ENCODE data around the gene TRPT1. TPM values are rescaled to one million over a fixed set of nuclear protein-coding genes. Genes with fewer than 3 reads are reported as not detected.
A peak's percentile ranks its signal among the peaks of the same experiment; 100 is the strongest.

The TRPT1 gene
- total RNA-seq, 4 donors from 2014 or later: 48.4 to 62.2 (median 52.8) TPM

DNA sequence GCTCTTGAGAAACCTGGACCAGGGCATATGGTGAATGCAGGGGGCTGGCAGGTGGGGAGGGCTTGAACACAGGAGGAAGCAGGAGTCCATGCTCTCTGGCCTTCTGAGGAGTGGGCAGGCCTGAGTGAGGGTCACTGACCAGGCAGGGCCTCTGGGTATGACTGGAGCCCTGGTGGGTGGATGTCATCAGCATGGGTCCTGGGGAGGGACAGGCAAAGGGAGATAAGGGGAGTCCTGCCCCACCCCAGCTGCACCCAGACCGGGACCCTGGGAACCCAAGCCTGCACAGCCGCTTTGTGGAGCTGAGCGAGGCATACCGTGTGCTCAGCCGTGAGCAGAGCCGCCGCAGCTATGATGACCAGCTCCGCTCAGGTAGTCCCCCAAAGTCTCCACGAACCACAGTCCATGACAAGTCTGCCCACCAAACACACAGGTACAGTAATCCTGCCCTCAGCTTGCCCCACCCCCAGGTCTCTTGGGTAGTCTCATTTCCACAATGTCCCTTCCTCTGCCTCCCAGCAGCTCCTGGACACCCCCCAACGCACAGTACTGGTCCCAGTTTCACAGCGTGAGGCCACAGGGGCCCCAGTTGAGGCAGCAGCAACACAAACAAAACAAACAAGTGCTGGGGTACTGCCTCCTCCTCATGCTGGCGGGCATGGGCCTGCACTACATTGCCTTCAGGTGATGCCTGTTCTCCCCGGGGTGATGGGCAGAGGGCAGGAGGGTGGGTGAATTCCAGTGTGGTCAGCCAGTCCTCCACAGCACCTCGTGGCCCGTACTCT lies 6.4 kb upstream of the TRPT1 start:
- peaks cover 3% of the 10 kb centered on the region for H3K36me3 ChIP-seq
- no peaks in the 10 kb centered on the region for H3K27me3 ChIP-seq
- WGBS: 74% methylated on average over 15 of the region's 15 CpGs
- no peak overlapping the region for H3K4me3 ChIP-seq
- H3K4me1 ChIP-seq: peaks cover 82% of the 10 kb centered on the region
- no peaks in the 10 kb centered on the region for H3K9me3 ChIP-seq
- TF ChIP-seq POLR2A (IDR thresholded peaks at IDR 0.05) (no peak), EP300 (IDR thresholded peaks at IDR 0.05) (no peak), POLR2AphosphoS5 (IDR thresholded peaks at IDR 0.05) (no peak)
- TF ChIP-seq, protein P1, sequence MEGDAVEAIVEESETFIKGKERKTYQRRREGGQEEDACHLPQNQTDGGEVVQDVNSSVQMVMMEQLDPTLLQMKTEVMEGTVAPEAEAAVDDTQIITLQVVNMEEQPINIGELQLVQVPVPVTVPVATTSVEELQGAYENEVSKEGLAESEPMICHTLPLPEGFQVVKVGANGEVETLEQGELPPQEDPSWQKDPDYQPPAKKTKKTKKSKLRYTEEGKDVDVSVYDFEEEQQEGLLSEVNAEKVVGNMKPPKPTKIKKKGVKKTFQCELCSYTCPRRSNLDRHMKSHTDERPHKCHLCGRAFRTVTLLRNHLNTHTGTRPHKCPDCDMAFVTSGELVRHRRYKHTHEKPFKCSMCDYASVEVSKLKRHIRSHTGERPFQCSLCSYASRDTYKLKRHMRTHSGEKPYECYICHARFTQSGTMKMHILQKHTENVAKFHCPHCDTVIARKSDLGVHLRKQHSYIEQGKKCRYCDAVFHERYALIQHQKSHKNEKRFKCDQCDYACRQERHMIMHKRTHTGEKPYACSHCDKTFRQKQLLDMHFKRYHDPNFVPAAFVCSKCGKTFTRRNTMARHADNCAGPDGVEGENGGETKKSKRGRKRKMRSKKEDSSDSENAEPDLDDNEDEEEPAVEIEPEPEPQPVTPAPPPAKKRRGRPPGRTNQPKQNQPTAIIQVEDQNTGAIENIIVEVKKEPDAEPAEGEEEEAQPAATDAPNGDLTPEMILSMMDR (IDR thresholded peaks at IDR 0.05): no peak
- H3K27ac ChIP-seq: no peak overlapping the region
- DNase-seq (ENCODE audit: low spot score in 2 of 2): peak in 1 of 2 donors; percentile 68

DNA sequence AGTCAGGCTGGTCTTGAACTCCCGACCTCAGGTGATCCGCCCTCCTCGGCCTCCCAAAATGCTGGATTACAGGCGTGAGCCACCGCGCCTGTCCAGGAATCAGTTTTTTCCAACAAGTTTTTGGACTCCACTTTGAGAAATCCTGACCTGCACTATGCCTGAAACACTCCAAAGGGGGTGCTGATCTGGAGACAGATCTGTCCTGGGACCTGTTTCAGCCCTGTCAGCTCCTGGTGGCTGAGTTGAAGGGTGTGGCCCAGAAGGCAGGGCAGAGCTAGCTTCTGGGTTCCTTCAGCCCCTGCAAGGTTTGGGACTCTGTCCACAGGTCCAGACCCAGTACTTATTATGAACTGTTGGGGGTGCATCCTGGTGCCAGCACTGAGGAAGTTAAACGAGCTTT lies 5.6 kb upstream of the TRPT1 start:
- DNase-seq (ENCODE audit: low spot score in 2 of 2): no peak
- no peaks in the 10 kb centered on the region for H3K27me3 ChIP-seq
- TF ChIP-seq, protein P1 (IDR thresholded peaks at IDR 0.05): no peak
- TF ChIP-seq POLR2A (IDR thresholded peaks at IDR 0.05) (no peak), POLR2AphosphoS5 (IDR thresholded peaks at IDR 0.05) (no peak), EP300 (IDR thresholded peaks at IDR 0.05) (no peak)
- H3K9me3 ChIP-seq: no peaks in the 10 kb centered on the region
- H3K4me3 ChIP-seq: no peak overlapping the region
- 67% methylated on average over 1 of the region's 7 CpGs for whole genome bisulfite sequencing
- no peak overlapping the region for H3K27ac ChIP-seq
- peaks cover 84% of the 10 kb centered on the region for H3K4me1 ChIP-seq
- H3K36me3 ChIP-seq: no peaks in the 10 kb centered on the region

DNA sequence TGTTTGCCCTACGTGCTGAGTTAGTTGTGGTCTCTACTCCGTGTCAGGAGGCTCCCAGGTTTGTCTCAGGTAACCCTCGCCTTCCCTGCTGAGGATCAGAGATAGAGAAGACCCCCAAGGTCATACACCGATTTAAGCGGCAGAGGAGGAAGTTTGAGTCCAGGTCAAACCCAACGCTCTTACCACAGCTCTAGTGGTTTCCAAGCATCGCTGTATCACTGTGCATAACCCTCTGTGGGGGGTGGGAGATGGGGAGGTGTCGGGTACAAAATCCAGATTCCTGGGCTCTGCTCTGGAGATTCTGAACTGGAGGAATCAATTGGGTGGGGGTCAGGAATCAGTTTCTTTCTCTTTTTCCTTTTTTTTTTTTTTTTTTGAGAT lies 5.0 kb upstream of the TRPT1 start:
- H3K27me3 ChIP-seq: no peaks in the 10 kb centered on the region
- 13% methylated on average over 8 of the region's 8 CpGs for WGBS
- H3K4me1 ChIP-seq: peaks cover 82% of the 10 kb centered on the region
- DNase-seq (ENCODE audit: low spot score in 2 of 2): no peak
- TF ChIP-seq, protein P1 (IDR thresholded peaks at IDR 0.05): no peak
- TF ChIP-seq POLR2AphosphoS5 (IDR thresholded peaks at IDR 0.05) (no peak), POLR2A (IDR thresholded peaks at IDR 0.05) (no peak), EP300 (IDR thresholded peaks at IDR 0.05) (no peak)
- H3K27ac ChIP-seq: peak overlapping the region; percentile 90
- H3K9me3 ChIP-seq: no peaks in the 10 kb centered on the region
- peak overlapping the region; percentile 86 for H3K4me3 ChIP-seq
- H3K36me3 ChIP-seq: no peaks in the 10 kb centered on the region

DNA sequence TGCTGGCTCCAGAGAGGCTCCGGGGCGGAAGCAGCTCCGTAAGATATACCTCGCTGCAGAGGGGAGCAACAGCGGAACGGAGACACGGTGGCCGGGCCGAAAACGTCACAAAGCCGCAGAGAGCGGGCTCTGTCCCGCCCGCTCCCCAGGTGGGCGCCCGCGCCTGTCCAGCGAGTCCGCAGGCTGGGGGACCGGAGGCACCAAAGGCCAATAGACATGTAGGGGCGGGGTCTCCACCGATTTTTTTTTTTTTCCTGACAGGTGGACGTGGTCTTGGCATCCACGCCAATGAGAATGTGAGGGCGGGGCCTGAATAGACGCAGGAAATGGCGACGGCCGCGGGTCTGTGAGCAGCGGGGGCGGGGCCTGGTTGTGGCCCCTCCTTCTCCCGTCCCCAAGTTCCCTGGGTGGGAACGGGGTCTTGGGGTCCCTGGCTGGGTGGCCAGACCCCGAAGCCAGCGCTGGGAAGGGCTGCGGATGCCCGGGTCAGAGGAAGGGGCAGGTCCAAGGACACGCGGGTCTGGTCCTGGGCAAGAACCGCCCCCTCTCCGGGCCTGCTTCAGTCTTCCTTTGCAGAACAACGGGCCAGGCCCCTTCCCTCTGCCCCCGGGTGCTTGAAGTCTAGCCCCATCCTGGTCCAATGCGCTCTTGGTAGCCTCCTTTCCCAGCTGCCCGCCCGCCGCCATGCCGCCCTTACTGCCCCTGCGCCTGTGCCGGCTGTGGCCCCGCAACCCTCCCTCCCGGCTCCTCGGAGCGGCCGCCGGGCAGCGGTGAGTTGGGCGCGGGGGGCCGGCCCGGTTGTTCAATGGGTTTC lies 4.4 kb upstream of the TRPT1 start, which contains the start of gene DNAJC4:
Gene DNAJC4, plus strand, starts transcription at position 378 of the 814 bp plus-strand sequence. Its CDS starts 307 bp downstream, at position 685.
- Histone ChIP-seq H3K4me3 (peak within 1 kb of the TSS; percentile 86), H3K9me3 (no peaks in the 10 kb centered on the region), H3K36me3 (no peaks in the 10 kb centered on the region), H3K27me3 (no peaks in the 10 kb centered on the region), H3K27ac (peak within 1 kb of the TSS; percentile 90), H3K4me1 (peaks cover 81% of the 10 kb centered on the region)
- TF ChIP-seq, protein P1 (IDR thresholded peaks at IDR 0.05): no peak
- no peak for TF ChIP-seq POLR2AphosphoS5 (IDR thresholded peaks at IDR 0.05)
- no peak for TF ChIP-seq POLR2A (IDR thresholded peaks at IDR 0.05)
- no peak for TF ChIP-seq EP300 (IDR thresholded peaks at IDR 0.05)
- DNase-seq (ENCODE audit: low spot score in 2 of 2): peak; percentile 93 to 95
- WGBS: 2% methylated on average over 18 of the region's 62 CpGs

DNA sequence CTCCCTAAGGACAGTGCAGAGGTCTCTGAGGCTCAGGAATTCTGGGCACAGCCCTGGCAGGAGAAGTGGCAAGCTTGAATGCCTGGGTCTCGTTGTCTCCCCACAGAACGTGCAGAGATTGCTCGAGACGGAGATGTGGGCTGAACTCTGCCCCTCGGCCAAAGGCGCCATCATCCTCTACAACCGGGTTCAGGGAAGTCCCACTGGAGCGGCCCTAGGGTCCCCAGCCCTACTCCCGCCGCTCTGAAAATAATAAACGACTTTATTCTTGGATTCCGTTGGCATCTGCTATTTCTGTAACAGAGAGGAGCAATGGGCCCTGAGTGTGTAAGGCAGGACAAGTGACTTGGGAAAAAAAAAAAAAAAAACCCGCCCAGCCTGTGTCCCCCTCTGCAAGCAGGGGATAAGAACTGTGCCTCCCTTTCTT lies 3.8 kb upstream of the TRPT1 start:
- no peak for DNase-seq (ENCODE audit: low spot score in 2 of 2)
- Histone ChIP-seq H3K4me1 (peaks cover 81% of the 10 kb centered on the region), H3K4me3 (peak overlapping the region; percentile 86)

More for the DNA sequence above, 3.8 kb upstream of the TRPT1 start:
- Histone ChIP-seq H3K27me3 (no peaks in the 10 kb centered on the region), H3K36me3 (no peaks in the 10 kb centered on the region), H3K9me3 (no peaks in the 10 kb centered on the region), H3K27ac (peak overlapping the region; percentile 90)
- no peak for TF ChIP-seq POLR2A (IDR thresholded peaks at IDR 0.05)
- no peak for TF ChIP-seq POLR2AphosphoS5 (IDR thresholded peaks at IDR 0.05)
- TF ChIP-seq, protein P1 (IDR thresholded peaks at IDR 0.05): no peak
- no peak for TF ChIP-seq EP300 (IDR thresholded peaks at IDR 0.05)
- 19% methylated on average over 13 of the region's 13 CpGs for WGBS

Data from suprapubic skin (tissue), 4 donors.